Measurements from ENCODE around the gene RMI2.
A peak's percentile ranks its signal among the peaks of the same experiment; 100 is the strongest.

The RMI2 gene

GRCh38 chr16:11386791-11387546 lies 41.7 kb downstream of the RMI2 start:
- no peak for DNase-seq

- no peak for DNase-seq
These were observed 43.8 kb downstream of the RMI2 start for GRCh38 chr16:11389083-11389482.

GRCh38 chr16:11389631-11390565 lies 44.6 kb downstream of the RMI2 start:
- no peak for DNase-seq

GRCh38 chr16:11390573-11391495 lies 45.6 kb downstream of the RMI2 start:
- DNase-seq = no peak

- DNase-seq = no peak
These were observed 46.3 kb downstream of the RMI2 start for GRCh38 chr16:11391576-11391975.

GRCh38 chr16:11392041-11392581 lies 46.9 kb downstream of the RMI2 start:
- no peak for DNase-seq

GRCh38 chr16:11393366-11393765 lies 48.1 kb downstream of the RMI2 start:
- no peak for DNase-seq

GRCh38 chr16:11393861-11394592 lies 48.8 kb downstream of the RMI2 start:
- no peak for DNase-seq

GRCh38 chr16:11394593-11394960 lies 49.3 kb downstream of the RMI2 start:
- no peak for DNase-seq

- DNase-seq = no peak
These were observed 50.0 kb downstream of the RMI2 start for GRCh38 chr16:11395008-11395948.

- no peak for DNase-seq
These were observed 50.6 kb downstream of the RMI2 start for GRCh38 chr16:11395949-11396240.

- peak; percentile 77 to 81 for DNase-seq
These were observed 51.2 kb downstream of the RMI2 start for GRCh38 chr16:11396241-11397048.

GRCh38 chr16:11398136-11398535 lies 52.9 kb downstream of the RMI2 start:
- no peak for DNase-seq

GRCh38 chr16:11398851-11399250 lies 53.6 kb downstream of the RMI2 start:
- DNase-seq = no peak

- DNase-seq = no peak
These were observed 54.1 kb downstream of the RMI2 start for GRCh38 chr16:11399261-11399831.

- no peak for DNase-seq
These were observed 54.8 kb downstream of the RMI2 start for GRCh38 chr16:11400076-11400475.

Measured in activated CD4-positive, alpha-beta T cell treated with anti-CD3 and anti-CD28 coated beads, Interleukin-2, amount 50 U/mL, for 48 hours (primary cell).